GM12878 (cell line): ENCODE measurements around the gene CSMD2. TPM values are rescaled to one million over a fixed set of nuclear protein-coding genes. Genes with fewer than 3 reads are reported as not detected.

Experiments used
- ATAC-seq: fragments of 200-7000 bp; cut with Tn5 transposase; 3 replicates; pipeline ENCODE4 v1.9.1; 2020; ENCODE audit warnings: mild to moderate bottlenecking, moderate library complexity
- BruUV-seq: library from RNA; stranded (reverse); fragments of 400-500 nt; replicated peaks from 2 replicates; lab custom pipeline; 2021; lab: Mats Ljungman, UMichigan
- CTCF ChIA-PET: fragments of 300-600 bp; sonication (Branson Sonifier 250); formaldehyde crosslinking; extraction: SDS; loops from one replicate; lab custom pipeline; 2021; ENCODE audit warnings: inconsistent platforms; lab: Yijun Ruan, JAX
- POLR2A ChIA-PET: fragments of 350-600 bp; formaldehyde crosslinking; extraction: SDS; loops from one replicate; lab custom pipeline; 2021; ENCODE audit warnings: inconsistent platforms; lab: Charles Lee
- RAD21 ChIA-PET: fragments of 300-600 bp; sonication (Branson Sonifier 250); formaldehyde crosslinking; loops from one replicate; lab custom pipeline; 2023; ENCODE audit warnings: antibody characterized with exemption; ENCODE audit not compliant: unreplicated experiment; lab: Charles Lee
- SMC1A ChIA-PET: fragments of 300-600 bp; sonication (Branson Sonifier 250); formaldehyde crosslinking; loops from one replicate; lab custom pipeline; 2023; ENCODE audit not compliant: unreplicated experiment, uncharacterized antibody; lab: Charles Lee
- DNase-seq: peaks from one replicate; pipeline ENCODE4 v3.0.0-alpha.2; 2011; ENCODE audit warnings: low read depth, low spot score
- FAIRE-seq: peaks from 3 replicates; lab custom pipeline; 2011; peaks lifted over from hg19 to GRCh38; lab: Jason Lieb, UNC
- H2AFZ ChIP-seq: 2 replicates; pipeline ENCODE4 v1.6.0; 2011; ENCODE audit warnings: low read depth, low read length, control low read depth; ENCODE audit not compliant: control insufficient read depth
- H3K27ac ChIP-seq: 2 replicates; pipeline ENCODE4 v1.5.1; 2011; ENCODE audit warnings: control low read depth; ENCODE audit not compliant: control insufficient read depth, insufficient read depth
- H3K27me3 ChIP-seq, 2 experiments: replicated peaks in 1 of 2; 2 replicates each; pipeline versions ENCODE4 v1.6.0 to v1.6.1; 2011; ENCODE audit warnings: low read length in 1 of 2; ENCODE audit not compliant: control insufficient read depth in 2 of 2, insufficient read depth in 2 of 2
- H3K36me3 ChIP-seq, 2 experiments: 2 replicates each; pipeline ENCODE4 v1.5.1; 2011; ENCODE audit warnings: low read length in 1 of 2; ENCODE audit not compliant: control insufficient read depth in 2 of 2, insufficient read depth in 2 of 2
- H3K4me1 ChIP-seq: 2 replicates; pipeline ENCODE4 v1.6.1; 2011; ENCODE audit warnings: mild to moderate bottlenecking, low read length, moderate library complexity, mixed read lengths; ENCODE audit not compliant: control insufficient read depth, insufficient read depth
- H3K4me2 ChIP-seq: 2 replicates; pipeline ENCODE4 v1.6.0; 2011; ENCODE audit warnings: control low read depth; ENCODE audit not compliant: control insufficient read depth, insufficient read depth
- H3K4me3 ChIP-seq: fragments of 200-600 bp; sonication (generic); 2 replicates; pipeline ENCODE4 v1.5.1; 2016
- H3K79me2 ChIP-seq: 2 replicates; pipeline ENCODE4 v1.6.0; 2011; ENCODE audit warnings: low read length; ENCODE audit not compliant: control insufficient read depth, insufficient read depth
- H3K9ac ChIP-seq: 2 replicates; pipeline ENCODE4 v1.8.0; 2011; ENCODE audit warnings: low read length, control low read depth, mixed read lengths; ENCODE audit not compliant: control insufficient read depth, insufficient read depth
- H3K9me3 ChIP-seq: replicated peaks from 3 replicates; pipeline ENCODE4 v1.5.1; 2011; ENCODE audit warnings: mild to moderate bottlenecking, low read length; ENCODE audit not compliant: control insufficient read depth, insufficient read depth
- H4K20me1 ChIP-seq: 2 replicates; pipeline ENCODE4 v1.6.0; 2011; ENCODE audit not compliant: control insufficient read depth, insufficient read depth
- BCL11A ChIP-seq: IDR thresholded peaks from 2 replicates; pipeline ENCODE4 v1.6.1; 2011; ENCODE audit warnings: low read depth, low read length
- BCL3 ChIP-seq: IDR thresholded peaks from 2 replicates; pipeline ENCODE4 v1.6.1; 2011; ENCODE audit warnings: borderline replicate concordance, low read depth, mild to moderate bottlenecking, moderate library complexity, low read length; ENCODE audit not compliant: insufficient read depth, poor library complexity, severe bottlenecking
- BMI1 ChIP-seq: fragments of 450-650 bp; IDR thresholded peaks from 2 replicates; pipeline ENCODE4 v1.6.1; 2016; ENCODE audit warnings: mild to moderate bottlenecking, moderate library complexity, borderline replicate concordance
- BRCA1 ChIP-seq: IDR thresholded peaks from 2 replicates; pipeline ENCODE4 v1.6.1; 2011; ENCODE audit warnings: low read depth, low read length, improper control_type of control experiment
- CREM ChIP-seq: IDR thresholded peaks from 2 replicates; pipeline ENCODE4 v1.6.1; 2014; ENCODE audit warnings: antibody characterized with exemption, low read depth
- EP300 ChIP-seq, 2 experiments: fragments of 150-350 bp in 1 of 2; IDR thresholded peaks; 2 replicates each; pipeline ENCODE4 v1.6.1; 2011 to 2012; ENCODE audit warnings: low read depth in 2 of 2, low read length in 2 of 2, borderline replicate concordance in 1 of 2, improper control_type of control experiment in 1 of 2, inconsistent platforms in 1 of 2; ENCODE audit not compliant: control insufficient read depth in 1 of 2
- HDAC2 ChIP-seq: fragments of 200-600 bp; sonication (generic); IDR thresholded peaks from 2 replicates; pipeline ENCODE4 v1.6.1; 2017
- MLLT1 ChIP-seq: fragments of 450-650 bp; IDR thresholded peaks from 2 replicates; pipeline ENCODE4 v1.6.1; 2016; ENCODE audit warnings: mild to moderate bottlenecking
- ZBTB40 ChIP-seq: fragments of 450-650 bp; IDR thresholded peaks from 2 replicates; pipeline ENCODE4 v1.6.1; 2016; ENCODE audit warnings: mild to moderate bottlenecking, moderate library complexity, borderline replicate concordance
- ZNF274 ChIP-seq: IDR thresholded peaks from one replicate; pipeline ENCODE4 v1.8.0; 2011; ENCODE audit not compliant: insufficient read length, insufficient read depth
- WGBS: methylation state at CpG from one replicate; pipeline ENCODE4 v1.1.6; 2016; ENCODE audit warnings: low lambda C conversion rate; ENCODE audit not compliant: insufficient replicate concordance, insufficient coverage; ENCODE audit errors: missing lambda C conversion rate; 5-methylcytosine and 5-hydroxymethylcytosine counted together
- in situ Hi-C: fragments of 300-500 bp; cut with MboI; formaldehyde crosslinking; loops from 9 replicates; pipeline ENCODE4 v1.14.3; 2018; ENCODE audit warnings: mixed read lengths
- intact Hi-C: fragments of 100-400 bp; cut with micrococcal nuclease; formaldehyde crosslinking; loops from one replicate; pipeline ENCODE4 v1.14.2; 2022; ENCODE audit not compliant: unreplicated experiment
- polyA plus RNA-seq, 11 experiments: library from polyadenylated mRNA; depleted of rRNA in 4 of 11; unstranded in 6 of 11; stranded (reverse) in 5 of 11; fragments of >200 nt; fragmentation: Nextera tagmentation in 4 of 11; fragmentation: Illumina TruSeq in 1 of 11; extraction: Ambion mirVana in 4 of 11; extraction: Trizol in 1 of 11; gene quantifications; 1 replicate in 1 of 11; 2 replicates in 10 of 11; pipeline versions ENCODE4 v1.2.1 to v1.2.3, GENCODE V29; 2011 to 2016; ENCODE audit warnings: inconsistent platforms in 2 of 11, missing spikeins in 2 of 11, low read depth in 1 of 11
- total RNA-seq, 4 experiments: library from RNA; depleted of rRNA in 3 of 4; stranded (reverse); fragments of >200 nt in 3 of 4; fragmentation: Illumina TruSeq in 1 of 4; extraction: Trizol in 1 of 4; gene quantifications; 2 replicates each; pipeline versions ENCODE4 v1.2.1 to v1.2.3, GENCODE V29; 2013 to 2021
- TF ChIP-seq, protein P1 (sequence below): fragments of 150-350 bp; IDR thresholded peaks from 2 replicates; pipeline ENCODE4 v1.6.1; 2016; ENCODE audit warnings: low read depth, low read length

The CSMD2 gene
- total and polyA plus RNA-seq, 10 of the 15 experiments (the other 5 are each of a cell fraction or from before 2014, with no cell fraction given) = under 0.01 TPM; not detected in 9

GRCh38 chr1:33972676-33973395 is 192.2 kb downstream of the CSMD2 start (continued):
- TF ChIP-seq BMI1 = no peak
- TF ChIP-seq CREM = no peak
- TF ChIP-seq BRCA1 = no peak
- no peak for TF ChIP-seq BCL11A
- TF ChIP-seq, all 136 proteins: peak for 0

DNA sequence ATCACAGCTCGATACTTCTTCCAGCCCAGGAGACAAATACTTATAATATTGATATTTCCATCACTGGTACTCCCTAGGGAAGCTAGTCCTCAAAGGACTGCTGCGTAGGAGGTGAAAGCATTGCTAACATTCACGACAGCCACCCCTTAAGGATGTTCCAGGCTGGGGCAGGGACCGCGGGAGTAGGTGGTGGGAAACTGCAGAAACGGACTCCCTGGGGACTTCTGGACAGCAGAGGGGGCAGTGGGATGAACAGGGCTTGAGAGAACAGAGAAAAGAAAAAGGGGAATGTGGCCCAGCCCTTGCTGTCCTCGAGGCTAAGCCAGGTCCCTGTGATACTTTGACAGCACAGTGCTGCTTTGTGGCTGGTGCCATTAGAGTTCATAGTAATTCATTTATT is 193.1 kb downstream of the CSMD2 start:
- H3K9ac ChIP-seq = no peak overlapping the region
- H3K36me3 ChIP-seq = no peaks in the 10 kb centered on the region
- ChIA-PET CTCF (no interaction called here), RAD21 (no interaction called here), POLR2A (no interaction called here), SMC1A (no interaction called here)
- H3K9me3 ChIP-seq = no peaks in the 10 kb centered on the region
- no peaks in the 10 kb centered on the region for H3K79me2 ChIP-seq
- no peaks in the 10 kb centered on the region for H3K4me1 ChIP-seq
- H3K27ac ChIP-seq = no peak overlapping the region
- no peaks in the 10 kb centered on the region for H4K20me1 ChIP-seq
- ATAC-seq (no peak), DNase-seq (no peak), FAIRE-seq (no peak)
- H3K4me3 ChIP-seq = no peak overlapping the region
- no peaks in the 10 kb centered on the region; a peak in 1 of 4 replicates for H3K27me3 ChIP-seq
- H2AFZ ChIP-seq = no peak overlapping the region
- no peak overlapping the region for H3K4me2 ChIP-seq
- 21% methylated on average over 7 of the region's 7 CpGs for WGBS
- BruUV-seq = no TSS peak
- intact Hi-C loops (no loop called here), in situ Hi-C loops (no loop called here)
- TF ChIP-seq MLLT1 (no peak), BCL3 (no peak), ZNF274 (no peak), EP300 (IDR thresholded peaks at IDR 0.05; ENCODE audit: borderline replicate concordance in 1 of 2, control insufficient read depth in 1 of 2, low read depth in 2 of 2, low read length in 2 of 2) (no peak), HDAC2 (no peak), ZBTB40 (no peak)
- TF ChIP-seq, protein P1, sequence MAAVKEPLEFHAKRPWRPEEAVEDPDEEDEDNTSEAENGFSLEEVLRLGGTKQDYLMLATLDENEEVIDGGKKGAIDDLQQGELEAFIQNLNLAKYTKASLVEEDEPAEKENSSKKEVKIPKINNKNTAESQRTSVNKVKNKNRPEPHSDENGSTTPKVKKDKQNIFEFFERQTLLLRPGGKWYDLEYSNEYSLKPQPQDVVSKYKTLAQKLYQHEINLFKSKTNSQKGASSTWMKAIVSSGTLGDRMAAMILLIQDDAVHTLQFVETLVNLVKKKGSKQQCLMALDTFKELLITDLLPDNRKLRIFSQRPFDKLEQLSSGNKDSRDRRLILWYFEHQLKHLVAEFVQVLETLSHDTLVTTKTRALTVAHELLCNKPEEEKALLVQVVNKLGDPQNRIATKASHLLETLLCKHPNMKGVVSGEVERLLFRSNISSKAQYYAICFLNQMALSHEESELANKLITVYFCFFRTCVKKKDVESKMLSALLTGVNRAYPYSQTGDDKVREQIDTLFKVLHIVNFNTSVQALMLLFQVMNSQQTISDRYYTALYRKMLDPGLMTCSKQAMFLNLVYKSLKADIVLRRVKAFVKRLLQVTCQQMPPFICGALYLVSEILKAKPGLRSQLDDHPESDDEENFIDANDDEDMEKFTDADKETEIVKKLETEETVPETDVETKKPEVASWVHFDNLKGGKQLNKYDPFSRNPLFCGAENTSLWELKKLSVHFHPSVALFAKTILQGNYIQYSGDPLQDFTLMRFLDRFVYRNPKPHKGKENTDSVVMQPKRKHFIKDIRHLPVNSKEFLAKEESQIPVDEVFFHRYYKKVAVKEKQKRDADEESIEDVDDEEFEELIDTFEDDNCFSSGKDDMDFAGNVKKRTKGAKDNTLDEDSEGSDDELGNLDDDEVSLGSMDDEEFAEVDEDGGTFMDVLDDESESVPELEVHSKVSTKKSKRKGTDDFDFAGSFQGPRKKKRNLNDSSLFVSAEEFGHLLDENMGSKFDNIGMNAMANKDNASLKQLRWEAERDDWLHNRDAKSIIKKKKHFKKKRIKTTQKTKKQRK = no peak
